ENCODE measurements around the gene CCNK.

Gene CCNK

DNA sequence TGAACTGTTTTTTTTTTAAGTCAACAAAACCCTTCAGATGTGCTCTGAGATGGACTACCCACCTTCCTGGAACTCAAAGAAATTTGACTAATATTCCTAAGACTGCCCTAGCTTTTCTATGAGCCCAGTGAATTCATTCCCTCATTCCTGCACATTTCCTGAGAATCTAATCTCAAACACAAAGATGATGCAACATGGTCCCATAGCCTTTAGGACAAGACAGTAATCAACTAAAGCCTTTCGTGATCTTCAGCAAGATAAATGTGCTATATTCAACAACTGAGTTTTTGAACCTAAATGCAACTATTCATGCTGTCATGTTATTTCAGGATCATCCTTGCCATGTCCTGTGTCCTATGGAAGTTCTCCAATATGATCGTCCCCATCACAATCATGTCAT, 5.5 kb upstream of the CCNK start:
- Histone ChIP-seq H3K4me1 (ENCODE audit: control insufficient read depth, insufficient read depth, low read length, poor library complexity, severe bottlenecking) (peaks cover 12% of the 10 kb centered on the region), H3K27ac (ENCODE audit: insufficient read depth, low read length, poor library complexity, severe bottlenecking) (no peak overlapping the region), H3K36me3 (ENCODE audit: control insufficient read depth, insufficient read depth, low read length) (no peaks in the 10 kb centered on the region), H3K9me3 (ENCODE audit: control insufficient read depth, low read length) (no peaks in the 10 kb centered on the region), H3K27me3 (replicated peaks; ENCODE audit: control insufficient read depth, insufficient read depth, low read length, poor library complexity, severe bottlenecking) (no peaks in the 10 kb centered on the region), H3K4me3 (ENCODE audit: insufficient read depth, low read depth, low read length, poor library complexity, severe bottlenecking) (no peak overlapping the region)
- DNase-seq, result no peak

DNA sequence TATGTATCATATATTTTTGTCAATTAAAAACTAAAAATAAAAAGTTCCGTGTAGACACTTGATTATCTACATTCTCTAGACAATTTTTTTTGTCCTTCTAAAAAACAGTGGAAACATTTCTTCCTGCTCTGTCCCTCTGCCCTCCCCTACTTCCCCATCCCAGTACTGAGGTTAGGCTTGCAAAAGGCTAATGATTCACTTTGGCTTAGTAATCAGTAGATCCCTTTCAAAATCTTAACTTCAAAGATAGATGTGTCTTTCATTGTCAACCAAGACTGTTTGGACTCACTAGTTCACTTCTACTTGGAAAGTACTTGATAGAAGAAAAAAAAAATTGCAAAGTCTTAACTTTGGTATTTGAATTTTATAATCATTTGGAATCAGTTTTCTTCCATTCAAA, 4.3 kb upstream of the CCNK start:
- no peak for DNase-seq
- no peaks in the 10 kb centered on the region for H3K36me3 ChIP-seq (ENCODE audit: control insufficient read depth, insufficient read depth, low read length)
- H3K27me3 ChIP-seq (replicated peaks; ENCODE audit: control insufficient read depth, insufficient read depth, low read length, poor library complexity, severe bottlenecking), result no peaks in the 10 kb centered on the region
- H3K4me3 ChIP-seq (ENCODE audit: insufficient read depth, low read depth, low read length, poor library complexity, severe bottlenecking), result no peak overlapping the region
- H3K27ac ChIP-seq (ENCODE audit: insufficient read depth, low read length, poor library complexity, severe bottlenecking), result no peak overlapping the region
- H3K4me1 ChIP-seq (ENCODE audit: control insufficient read depth, insufficient read depth, low read length, poor library complexity, severe bottlenecking), result peaks cover 12% of the 10 kb centered on the region
- H3K9me3 ChIP-seq (ENCODE audit: control insufficient read depth, low read length), result no peaks in the 10 kb centered on the region

GRCh38 chr14:99478128-99478527, 3.1 kb upstream of the CCNK start:
- Histone ChIP-seq H3K27ac (ENCODE audit: insufficient read depth, low read length, poor library complexity, severe bottlenecking) (no peak overlapping the region), H3K4me3 (ENCODE audit: insufficient read depth, low read depth, low read length, poor library complexity, severe bottlenecking) (no peak overlapping the region), H3K36me3 (ENCODE audit: control insufficient read depth, insufficient read depth, low read length) (no peaks in the 10 kb centered on the region), H3K4me1 (ENCODE audit: control insufficient read depth, insufficient read depth, low read length, poor library complexity, severe bottlenecking) (peaks cover 21% of the 10 kb centered on the region), H3K9me3 (ENCODE audit: control insufficient read depth, low read length) (no peaks in the 10 kb centered on the region), H3K27me3 (replicated peaks; ENCODE audit: control insufficient read depth, insufficient read depth, low read length, poor library complexity, severe bottlenecking) (no peaks in the 10 kb centered on the region)
- no peak for DNase-seq

DNA sequence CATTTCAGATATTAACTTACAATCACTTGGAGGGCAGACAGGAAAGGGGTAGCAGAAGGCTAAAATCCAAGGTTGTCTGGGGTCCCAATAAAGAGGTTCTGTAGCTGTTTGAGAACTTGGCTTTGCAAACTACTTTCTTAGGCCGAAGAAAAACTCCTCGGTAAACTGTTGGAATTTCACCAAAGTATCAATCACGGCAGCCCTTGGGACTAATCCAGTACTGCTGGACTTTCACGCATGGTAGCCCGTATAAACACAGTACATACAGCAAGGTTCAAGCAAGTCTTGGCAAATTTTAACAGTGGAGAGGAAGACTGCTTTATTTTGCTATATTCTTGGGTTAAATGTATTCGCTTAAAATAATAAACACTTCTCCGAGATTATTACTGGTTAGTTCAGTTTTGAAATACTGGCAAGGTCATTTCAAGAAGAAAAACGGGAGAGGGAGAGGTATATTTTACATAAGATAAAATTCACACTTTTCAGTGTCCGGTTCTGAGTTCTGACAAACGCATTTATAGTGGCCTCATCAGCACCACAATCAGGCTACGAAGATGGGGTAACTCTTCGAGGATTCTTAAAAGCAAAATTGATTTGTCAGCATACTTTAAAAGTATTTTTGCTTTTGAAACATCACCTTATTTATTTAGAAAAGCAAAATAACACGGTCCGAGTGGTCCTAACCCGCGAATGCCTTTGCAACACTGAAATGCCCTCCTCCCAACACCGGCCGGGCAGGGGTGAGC, 1.9 kb upstream of the CCNK start:
- no peaks in the 10 kb centered on the region for H3K9me3 ChIP-seq (ENCODE audit: control insufficient read depth, low read length)
- H3K27me3 ChIP-seq (replicated peaks; ENCODE audit: control insufficient read depth, insufficient read depth, low read length, poor library complexity, severe bottlenecking), result no peaks in the 10 kb centered on the region
- peak overlapping the region; percentile 52 for H3K27ac ChIP-seq (ENCODE audit: insufficient read depth, low read length, poor library complexity, severe bottlenecking)
- H3K4me3 ChIP-seq (ENCODE audit: insufficient read depth, low read depth, low read length, poor library complexity, severe bottlenecking), result peak overlapping the region; percentile 60
- no peak for DNase-seq
- H3K36me3 ChIP-seq (ENCODE audit: control insufficient read depth, insufficient read depth, low read length), result no peaks in the 10 kb centered on the region
- peaks cover 21% of the 10 kb centered on the region for H3K4me1 ChIP-seq (ENCODE audit: control insufficient read depth, insufficient read depth, low read length, poor library complexity, severe bottlenecking)

DNA sequence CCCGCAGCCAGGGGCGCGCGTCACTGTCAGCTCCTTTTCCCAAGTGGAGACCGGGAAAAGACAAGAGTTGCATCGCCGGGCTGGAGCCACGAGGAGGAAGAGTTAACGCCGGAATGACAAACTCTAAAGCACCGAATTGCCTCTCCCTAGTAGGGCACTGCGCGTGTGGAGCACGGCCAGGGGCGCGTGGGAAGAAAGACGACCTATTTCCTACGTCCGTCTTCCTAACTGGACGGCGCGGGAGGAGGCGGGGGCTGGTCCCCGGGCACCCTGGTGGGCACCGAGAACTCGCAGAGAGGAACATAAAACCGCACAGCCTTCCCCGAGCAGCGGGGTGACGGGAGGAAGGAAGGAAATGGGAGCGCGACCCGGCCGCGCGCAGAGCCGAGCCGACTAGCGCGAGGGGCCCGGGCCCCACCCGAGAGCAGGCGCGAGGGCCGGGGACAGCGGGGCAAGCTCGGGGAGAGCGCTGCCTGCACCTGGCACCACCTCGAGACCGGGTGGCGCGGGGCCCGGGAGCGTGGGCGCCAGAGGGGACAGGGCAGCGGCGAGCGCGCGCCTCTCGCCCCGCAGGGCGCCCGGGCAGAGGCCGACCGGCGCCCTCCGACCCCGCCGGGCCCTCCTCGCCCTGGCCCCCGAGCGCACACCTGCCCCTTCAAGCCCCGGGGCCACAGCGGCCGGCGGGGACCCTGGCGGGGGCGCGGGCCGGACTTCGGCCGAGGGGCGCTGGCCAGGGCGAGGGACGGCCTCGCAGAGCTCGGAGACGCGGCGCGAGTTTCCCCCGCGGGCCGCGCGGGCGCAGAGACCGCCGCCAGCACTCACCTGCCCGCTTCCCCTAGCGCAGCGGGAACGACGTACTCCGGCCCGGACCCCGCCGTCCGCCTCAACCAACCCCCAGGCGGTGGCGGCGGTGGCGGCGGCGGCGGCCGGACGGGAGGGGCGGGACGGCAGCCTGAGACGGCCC, 1.0 kb upstream of the CCNK start, which contains the start of gene SETD3:
Gene SETD3, minus strand, starts transcription at position 954 of the 964 bp plus-strand sequence. CDS start 15,054 bp downstream, outside the sequence.
- Histone ChIP-seq H3K27ac (ENCODE audit: insufficient read depth, low read length, poor library complexity, severe bottlenecking) (peak within 1 kb of the TSS; percentile 88), H3K9me3 (ENCODE audit: control insufficient read depth, low read length) (no peaks in the 10 kb centered on the region), H3K36me3 (ENCODE audit: control insufficient read depth, insufficient read depth, low read length) (no peaks in the 10 kb centered on the region), H3K4me1 (ENCODE audit: control insufficient read depth, insufficient read depth, low read length, poor library complexity, severe bottlenecking) (peaks cover 21% of the 10 kb centered on the region), H3K4me3 (ENCODE audit: insufficient read depth, low read depth, low read length, poor library complexity, severe bottlenecking) (peak within 1 kb of the TSS; percentile 83), H3K27me3 (replicated peaks; ENCODE audit: control insufficient read depth, insufficient read depth, low read length, poor library complexity, severe bottlenecking) (no peaks in the 10 kb centered on the region)
- peak; percentile 6 to 30 (median 8) for DNase-seq

DNA sequence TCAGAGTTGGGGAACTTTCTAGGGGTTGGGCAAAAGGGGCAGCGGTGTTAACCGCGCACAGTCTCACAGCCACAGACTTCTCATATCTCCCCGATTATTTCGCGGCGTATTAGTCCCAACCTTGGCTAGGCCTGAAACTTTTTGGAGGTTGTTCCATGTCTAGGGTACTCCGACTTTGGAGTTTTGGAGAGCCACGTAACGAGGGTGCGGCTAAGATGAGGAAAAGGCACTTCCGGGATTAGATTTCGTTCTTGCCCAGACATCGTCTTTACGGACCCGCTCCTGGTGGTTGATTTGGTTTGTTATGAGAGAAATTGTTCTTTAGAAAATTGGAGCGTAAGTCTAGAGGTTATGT, 513 bp downstream of the CCNK start:
- Histone ChIP-seq H3K4me1 (ENCODE audit: control insufficient read depth, insufficient read depth, low read length, poor library complexity, severe bottlenecking) (peaks cover 21% of the 10 kb centered on the region), H3K36me3 (ENCODE audit: control insufficient read depth, insufficient read depth, low read length) (no peaks in the 10 kb centered on the region), H3K27me3 (replicated peaks; ENCODE audit: control insufficient read depth, insufficient read depth, low read length, poor library complexity, severe bottlenecking) (no peaks in the 10 kb centered on the region), H3K27ac (ENCODE audit: insufficient read depth, low read length, poor library complexity, severe bottlenecking) (peak overlapping the region; percentile 88), H3K4me3 (ENCODE audit: insufficient read depth, low read depth, low read length, poor library complexity, severe bottlenecking) (peak overlapping the region; percentile 83), H3K9me3 (ENCODE audit: control insufficient read depth, low read length) (no peaks in the 10 kb centered on the region)
- DNase-seq, result peak in 1 of 3 donors; percentile 32

DNA sequence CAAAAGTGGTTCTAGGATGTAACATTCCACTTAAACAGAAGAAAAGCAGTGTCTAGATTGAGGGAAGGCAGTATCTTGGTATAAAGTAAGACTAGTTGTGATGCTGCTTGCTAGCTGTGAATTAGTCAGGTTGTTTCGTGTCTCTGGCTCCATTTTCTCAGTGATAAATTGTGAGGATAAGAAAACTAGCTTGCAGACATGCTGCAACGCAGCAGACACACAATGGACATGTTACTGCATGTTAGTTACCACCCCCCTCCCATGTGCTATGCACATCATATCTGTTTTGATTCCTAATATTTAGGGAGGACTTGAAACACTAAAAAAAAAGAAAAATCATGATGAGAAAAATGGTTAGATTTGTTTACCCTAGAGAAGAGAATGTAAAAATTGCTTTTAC, 2.9 kb downstream of the CCNK start:
- Histone ChIP-seq H3K4me3 (ENCODE audit: insufficient read depth, low read depth, low read length, poor library complexity, severe bottlenecking) (no peak overlapping the region), H3K27ac (ENCODE audit: insufficient read depth, low read length, poor library complexity, severe bottlenecking) (no peak overlapping the region), H3K4me1 (ENCODE audit: control insufficient read depth, insufficient read depth, low read length, poor library complexity, severe bottlenecking) (peaks cover 17% of the 10 kb centered on the region), H3K9me3 (ENCODE audit: control insufficient read depth, low read length) (no peaks in the 10 kb centered on the region), H3K27me3 (replicated peaks; ENCODE audit: control insufficient read depth, insufficient read depth, low read length, poor library complexity, severe bottlenecking) (no peaks in the 10 kb centered on the region), H3K36me3 (ENCODE audit: control insufficient read depth, insufficient read depth, low read length) (no peaks in the 10 kb centered on the region)
- DNase-seq, result no peak

GRCh38 chr14:99497341-99497740, 16.1 kb downstream of the CCNK start:
- Histone ChIP-seq H3K36me3 (ENCODE audit: control insufficient read depth, insufficient read depth, low read length) (peaks cover 86% of the 10 kb centered on the region), H3K4me3 (ENCODE audit: insufficient read depth, low read depth, low read length, poor library complexity, severe bottlenecking) (no peak overlapping the region), H3K27me3 (replicated peaks; ENCODE audit: control insufficient read depth, insufficient read depth, low read length, poor library complexity, severe bottlenecking) (no peaks in the 10 kb centered on the region), H3K27ac (ENCODE audit: insufficient read depth, low read length, poor library complexity, severe bottlenecking) (no peak overlapping the region), H3K9me3 (ENCODE audit: control insufficient read depth, low read length) (no peaks in the 10 kb centered on the region), H3K4me1 (ENCODE audit: control insufficient read depth, insufficient read depth, low read length, poor library complexity, severe bottlenecking) (no peaks in the 10 kb centered on the region)
- DNase-seq, result no peak

GRCh38 chr14:99497894-99498293, 16.7 kb downstream of the CCNK start:
- Histone ChIP-seq H3K4me3 (ENCODE audit: insufficient read depth, low read depth, low read length, poor library complexity, severe bottlenecking) (no peak overlapping the region), H3K27me3 (replicated peaks; ENCODE audit: control insufficient read depth, insufficient read depth, low read length, poor library complexity, severe bottlenecking) (no peaks in the 10 kb centered on the region), H3K4me1 (ENCODE audit: control insufficient read depth, insufficient read depth, low read length, poor library complexity, severe bottlenecking) (no peaks in the 10 kb centered on the region), H3K27ac (ENCODE audit: insufficient read depth, low read length, poor library complexity, severe bottlenecking) (no peak overlapping the region), H3K36me3 (ENCODE audit: control insufficient read depth, insufficient read depth, low read length) (peaks cover 86% of the 10 kb centered on the region), H3K9me3 (ENCODE audit: control insufficient read depth, low read length) (no peaks in the 10 kb centered on the region)
- no peak for DNase-seq

DNA sequence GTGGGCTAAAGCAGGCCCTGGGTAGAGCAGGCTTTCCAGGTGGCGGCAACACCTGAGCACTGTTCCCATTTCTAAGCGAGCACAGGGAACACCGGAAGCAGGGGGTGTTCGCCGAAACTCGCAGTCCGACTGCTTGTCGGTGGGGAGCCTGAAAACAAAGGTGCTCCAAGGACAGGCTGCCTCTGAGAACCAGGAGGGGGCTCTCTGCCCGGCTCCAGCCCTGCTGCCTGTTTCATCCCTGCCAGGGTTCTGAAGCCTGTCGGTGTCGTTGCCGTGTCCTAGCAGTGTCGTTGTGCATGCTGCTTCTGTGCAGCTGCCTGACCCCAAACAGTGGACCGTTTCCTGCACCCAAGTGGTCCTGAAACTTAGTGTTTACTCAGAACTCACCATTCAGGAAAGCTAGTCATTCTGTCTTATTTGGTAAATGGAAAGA, 21.8 kb downstream of the CCNK start:
- Histone ChIP-seq H3K4me3 (ENCODE audit: insufficient read depth, low read depth, low read length, poor library complexity, severe bottlenecking) (no peak overlapping the region), H3K4me1 (ENCODE audit: control insufficient read depth, insufficient read depth, low read length, poor library complexity, severe bottlenecking) (no peaks in the 10 kb centered on the region), H3K27me3 (replicated peaks; ENCODE audit: control insufficient read depth, insufficient read depth, low read length, poor library complexity, severe bottlenecking) (no peaks in the 10 kb centered on the region), H3K9me3 (ENCODE audit: control insufficient read depth, low read length) (no peaks in the 10 kb centered on the region), H3K27ac (ENCODE audit: insufficient read depth, low read length, poor library complexity, severe bottlenecking) (no peak overlapping the region), H3K36me3 (ENCODE audit: control insufficient read depth, insufficient read depth, low read length) (peaks cover 89% of the 10 kb centered on the region)
- DNase-seq, result no peak

Data from effector memory CD4-positive, alpha-beta T cell (primary cell).